SK-N-SH (cell line): Measurements from ENCODE around the gene DAZAP2. TPM values are rescaled to one million over a fixed set of nuclear protein-coding genes. Genes with fewer than 3 reads are reported as not detected.

Experiments used
- CTCF ChIA-PET: fragments of 300-600, 350-600 bp; formaldehyde crosslinking; extraction: SDS; loops from one replicate; lab custom pipeline; 2021; lab: Yijun Ruan, JAX
- POLR2A ChIA-PET: fragments of 350-600 bp; sonication (Branson Sonifier 250); formaldehyde crosslinking; extraction: SDS; loops from one replicate; lab custom pipeline; 2020; ENCODE audit warnings: antibody characterized with exemption, inconsistent platforms; lab: Yijun Ruan, JAX
- DNase-seq: peaks from one replicate; pipeline ENCODE4 v3.0.0; 2012
- H2AFZ ChIP-seq: fragments of 200-600 bp; sonication (generic); 2 replicates; pipeline ENCODE4 v1.8.1; 2016; ENCODE audit warnings: antibody characterized with exemption, mild to moderate bottlenecking, low read depth
- H3F3A ChIP-seq: fragments of 200-600 bp; sonication (generic); replicated peaks from 2 replicates; pipeline ENCODE3; 2016; ENCODE audit warnings: antibody characterized with exemption, mild to moderate bottlenecking; ENCODE audit not compliant: insufficient read depth
- H3K27ac ChIP-seq, 2 experiments: fragments of 200-500 bp in 1 of 2; fragments of 200-600 bp in 1 of 2; sonication (Bioruptor generic) in 1 of 2; sonication (generic), shearing (Covaris generic) in 1 of 2; 2 replicates each; pipeline versions ENCODE4 v1.5.1 to v1.6.1; 2014 to 2016; ENCODE audit warnings: low read depth in 2 of 2, inconsistent platforms in 1 of 2, low read length in 1 of 2, mild to moderate bottlenecking in 1 of 2, mixed read lengths in 1 of 2
- H3K27me3 ChIP-seq: fragments of 200-600 bp; sonication (generic), shearing (Covaris generic); 2 replicates; pipeline ENCODE4 v1.6.1; 2016; ENCODE audit warnings: mixed run types; ENCODE audit not compliant: insufficient read depth
- H3K36me3 ChIP-seq, 2 experiments: fragments of 200-500 bp in 1 of 2; fragments of 200-600 bp in 1 of 2; sonication (Bioruptor generic) in 1 of 2; sonication (generic) in 1 of 2; replicated peaks in 1 of 2; 2 replicates each; pipeline versions ENCODE3 to v1.5.1; 2014 to 2016; ENCODE audit warnings: low read length in 1 of 2, mild to moderate bottlenecking in 1 of 2; ENCODE audit not compliant: insufficient read depth in 2 of 2, control insufficient read depth in 1 of 2
- H3K4me1 ChIP-seq, 2 experiments: fragments of 200-500 bp in 1 of 2; fragments of 200-600 bp in 1 of 2; sonication (Bioruptor generic) in 1 of 2; sonication (generic), shearing (Covaris generic) in 1 of 2; 2 replicates each; pipeline versions ENCODE4 v1.5.1 to v1.6.1; 2014 to 2016; ENCODE audit warnings: low read depth in 1 of 2, low read length in 1 of 2, mixed run types in 1 of 2; ENCODE audit not compliant: insufficient read depth in 2 of 2, control insufficient read depth in 1 of 2
- H3K4me2 ChIP-seq: fragments of 200-600 bp; sonication (generic), shearing (Covaris generic); 2 replicates; pipeline ENCODE4 v1.6.1; 2017; ENCODE audit warnings: mixed run types
- H3K4me3 ChIP-seq, 2 experiments: fragments of 200-500 bp in 1 of 2; fragments of 200-600 bp in 1 of 2; sonication (Bioruptor generic) in 1 of 2; sonication (generic), shearing (Covaris generic) in 1 of 2; 2 replicates each; pipeline versions ENCODE4 v1.5.1 to v1.8.1; 2014 to 2016; ENCODE audit warnings: low read depth in 2 of 2, inconsistent platforms in 1 of 2, low read length in 1 of 2, mild to moderate bottlenecking in 1 of 2, mixed read lengths in 1 of 2, moderate library complexity in 1 of 2
- H3K79me2 ChIP-seq: fragments of 200-600 bp; sonication (generic); 2 replicates; pipeline ENCODE4 v1.8.1; 2017; ENCODE audit warnings: mild to moderate bottlenecking; ENCODE audit not compliant: insufficient read depth
- H3K9ac ChIP-seq: fragments of 200-600 bp; sonication (generic); 2 replicates; pipeline ENCODE4 v1.6.1; 2017; ENCODE audit warnings: mixed run types
- H3K9me2 ChIP-seq: fragments of 200-600 bp; sonication (generic); 2 replicates; pipeline ENCODE4 v1.6.1; 2017; ENCODE audit warnings: mixed run types
- H3K9me3 ChIP-seq: fragments of 200-600 bp; sonication (generic); 2 replicates; pipeline ENCODE4 v1.6.1; 2017; ENCODE audit warnings: mixed run types, mild to moderate bottlenecking, moderate library complexity
- H4K20me1 ChIP-seq: fragments of 200-600 bp; sonication (generic); 2 replicates; pipeline ENCODE4 v1.6.1; 2017; ENCODE audit warnings: mild to moderate bottlenecking, mixed run types; ENCODE audit not compliant: insufficient read depth
- CTCF ChIP-seq: fragments of 200-600 bp; sonication (generic); IDR thresholded peaks from 2 replicates; pipeline ENCODE4 v1.6.1; 2017; ENCODE audit warnings: antibody characterized with exemption, mild to moderate bottlenecking, moderate library complexity
- FOXM1 ChIP-seq: IDR thresholded peaks from 2 replicates; pipeline ENCODE4 v1.4.0; 2012; ENCODE audit warnings: low read depth, mild to moderate bottlenecking
- GATA2 ChIP-seq: sonication (generic); formaldehyde crosslinking; IDR thresholded peaks from 2 replicates; pipeline ENCODE4 v1.5.0; 2020; ENCODE audit warnings: mild to moderate bottlenecking, missing genetic modification reagents
- MXI1 ChIP-seq: IDR thresholded peaks from 2 replicates; pipeline ENCODE4 v1.6.1; 2012; ENCODE audit warnings: mild to moderate bottlenecking, low read depth, low read length, improper control_type of control experiment
- NRF1 ChIP-seq: IDR thresholded peaks from 2 replicates; pipeline ENCODE4 v1.6.1; 2012; ENCODE audit warnings: low read depth, mild to moderate bottlenecking, low read length
- RCOR1 ChIP-seq: fragments of 150-350 bp; IDR thresholded peaks from 2 replicates; pipeline ENCODE4 v1.6.1; 2017; ENCODE audit warnings: antibody characterized with exemption, low read length
- RXRA ChIP-seq: IDR thresholded peaks from 2 replicates; pipeline ENCODE4 v1.4.0; 2012; ENCODE audit warnings: low read depth, mild to moderate bottlenecking, borderline replicate concordance
- TAF1 ChIP-seq: IDR thresholded peaks from 2 replicates; pipeline ENCODE4 v1.6.1; 2012; ENCODE audit warnings: low read depth, mild to moderate bottlenecking, low read length, moderate library complexity, borderline replicate concordance
- TEAD4 ChIP-seq: IDR thresholded peaks from 2 replicates; pipeline ENCODE4 v1.4.0; 2012; ENCODE audit warnings: mild to moderate bottlenecking, borderline replicate concordance; ENCODE audit not compliant: insufficient read depth
- YY1 ChIP-seq: IDR thresholded peaks from 2 replicates; pipeline ENCODE4 v1.4.0; 2012; ENCODE audit warnings: low read depth, mild to moderate bottlenecking
- ZBTB33 ChIP-seq: IDR thresholded peaks from 2 replicates; pipeline ENCODE4 v1.4.0; 2012; ENCODE audit warnings: low read depth, borderline replicate concordance
- WGBS: methylation state at CpG from one replicate; pipeline ENCODE4 v1.1.6; 2017; ENCODE audit warnings: low lambda C conversion rate; 5-methylcytosine and 5-hydroxymethylcytosine counted together
- polyA plus RNA-seq, 3 experiments: library from polyadenylated mRNA; depleted of rRNA; stranded (reverse); fragments of >200 nt; gene quantifications; 2 replicates each; pipeline ENCODE4 v1.2.3, GENCODE V29; 2012
- TF ChIP-seq, protein P1 (sequence below): IDR thresholded peaks from 2 replicates; pipeline ENCODE4 v1.6.1; 2012; ENCODE audit warnings: mild to moderate bottlenecking, low read depth, low read length, moderate library complexity

The DAZAP2 gene
- polyA plus RNA-seq, 1 of the 3 experiments (the other 2 are of a cell fraction), result 274 TPM

DNA sequence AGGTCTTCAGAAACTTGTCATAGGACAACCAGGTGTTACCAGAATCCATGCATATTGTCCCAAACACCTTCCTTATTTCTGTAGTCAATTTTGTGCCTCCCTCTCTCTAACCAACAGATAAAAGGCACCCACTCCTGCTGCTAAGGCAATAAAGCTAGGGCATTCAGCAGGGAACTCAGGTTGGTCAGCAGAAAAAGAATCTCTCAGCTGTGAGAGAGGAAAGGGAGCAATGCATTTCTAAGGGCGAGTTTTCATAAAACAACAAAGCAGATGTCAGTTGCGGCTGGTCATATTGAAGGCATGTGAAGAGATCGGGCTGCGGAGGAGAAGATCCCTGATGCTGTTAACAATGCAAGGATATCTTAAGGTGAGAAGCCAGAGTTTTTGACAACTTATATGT is 13.4 kb upstream of the DAZAP2 start:
- CTCF ChIA-PET, result interaction anchor here (1.0 to 1.1 kb wide), 2 partner anchors 28 to 162 kb away, joined by 3 read pairs; no protein-coding TSS in a partner anchor

More for the DNA sequence above, 13.4 kb upstream of the DAZAP2 start:
- H3K27ac ChIP-seq, result no peak overlapping the region
- no peak overlapping the region for H3K4me2 ChIP-seq
- H2AFZ ChIP-seq, result no peak overlapping the region
- H3K4me1 ChIP-seq, result no peaks in the 10 kb centered on the region
- POLR2A ChIA-PET, result no interaction called here
- H3K79me2 ChIP-seq, result no peaks in the 10 kb centered on the region
- TF ChIP-seq RCOR1, result no peak
- TF ChIP-seq CTCF, result no peak
- TF ChIP-seq RXRA, result no peak
- TF ChIP-seq TAF1, result no peak
- TF ChIP-seq MXI1, result no peak
- no peak for TF ChIP-seq NRF1
- TF ChIP-seq, protein P1, sequence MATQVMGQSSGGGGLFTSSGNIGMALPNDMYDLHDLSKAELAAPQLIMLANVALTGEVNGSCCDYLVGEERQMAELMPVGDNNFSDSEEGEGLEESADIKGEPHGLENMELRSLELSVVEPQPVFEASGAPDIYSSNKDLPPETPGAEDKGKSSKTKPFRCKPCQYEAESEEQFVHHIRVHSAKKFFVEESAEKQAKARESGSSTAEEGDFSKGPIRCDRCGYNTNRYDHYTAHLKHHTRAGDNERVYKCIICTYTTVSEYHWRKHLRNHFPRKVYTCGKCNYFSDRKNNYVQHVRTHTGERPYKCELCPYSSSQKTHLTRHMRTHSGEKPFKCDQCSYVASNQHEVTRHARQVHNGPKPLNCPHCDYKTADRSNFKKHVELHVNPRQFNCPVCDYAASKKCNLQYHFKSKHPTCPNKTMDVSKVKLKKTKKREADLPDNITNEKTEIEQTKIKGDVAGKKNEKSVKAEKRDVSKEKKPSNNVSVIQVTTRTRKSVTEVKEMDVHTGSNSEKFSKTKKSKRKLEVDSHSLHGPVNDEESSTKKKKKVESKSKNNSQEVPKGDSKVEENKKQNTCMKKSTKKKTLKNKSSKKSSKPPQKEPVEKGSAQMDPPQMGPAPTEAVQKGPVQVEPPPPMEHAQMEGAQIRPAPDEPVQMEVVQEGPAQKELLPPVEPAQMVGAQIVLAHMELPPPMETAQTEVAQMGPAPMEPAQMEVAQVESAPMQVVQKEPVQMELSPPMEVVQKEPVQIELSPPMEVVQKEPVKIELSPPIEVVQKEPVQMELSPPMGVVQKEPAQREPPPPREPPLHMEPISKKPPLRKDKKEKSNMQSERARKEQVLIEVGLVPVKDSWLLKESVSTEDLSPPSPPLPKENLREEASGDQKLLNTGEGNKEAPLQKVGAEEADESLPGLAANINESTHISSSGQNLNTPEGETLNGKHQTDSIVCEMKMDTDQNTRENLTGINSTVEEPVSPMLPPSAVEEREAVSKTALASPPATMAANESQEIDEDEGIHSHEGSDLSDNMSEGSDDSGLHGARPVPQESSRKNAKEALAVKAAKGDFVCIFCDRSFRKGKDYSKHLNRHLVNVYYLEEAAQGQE, result no peak
- TF ChIP-seq YY1, result no peak
- no peak for TF ChIP-seq TEAD4
- no peak for TF ChIP-seq FOXM1
- TF ChIP-seq ZBTB33, result no peak
- TF ChIP-seq GATA2 (CRISPR knock-in tag), result no peak
- no peaks in the 10 kb centered on the region for H4K20me1 ChIP-seq
- H3K4me3 ChIP-seq, result no peak overlapping the region
- 85% methylated on average over 4 of the region's 4 CpGs for WGBS
- H3K9me2 ChIP-seq, result no peaks in the 10 kb centered on the region
- H3K9ac ChIP-seq, result no peak overlapping the region
- no peaks in the 10 kb centered on the region for H3K27me3 ChIP-seq
- no peaks in the 10 kb centered on the region for H3K36me3 ChIP-seq
- DNase-seq, result no peak
- H3K9me3 ChIP-seq, result no peaks in the 10 kb centered on the region
- peaks cover under 1% of the 10 kb centered on the region for H3F3A ChIP-seq
